GM21515 (cell line): ENCODE measurements around the gene NAA38.

Source experiments
- ATAC-seq: cut with Tn5 transposase; IDR thresholded peaks from one replicate; pipeline ENCODE4 v1.9.1; 2021; ENCODE audit not compliant: unreplicated experiment

NAA38 gene

GRCh38 chr17:7841396-7841914 lies 15.9 kb downstream of the NAA38 start:
- no peak for ATAC-seq

- ATAC-seq, result no peak
Observed at GRCh38 chr17:7840875-7841274, 16.5 kb downstream of the NAA38 start.

GRCh38 chr17:7840441-7840840 lies 16.9 kb downstream of the NAA38 start:
- ATAC-seq, result no peak

- no peak for ATAC-seq
Observed at GRCh38 chr17:7839876-7840261, 17.5 kb downstream of the NAA38 start.

GRCh38 chr17:7839190-7839875 lies 18.0 kb downstream of the NAA38 start:
- ATAC-seq, result no peak

GRCh38 chr17:7838090-7839075 lies 19.0 kb downstream of the NAA38 start:
- ATAC-seq, result no peak

- ATAC-seq, result no peak
Observed at GRCh38 chr17:7837408-7838088, 19.8 kb downstream of the NAA38 start.

- no peak for ATAC-seq
Observed at GRCh38 chr17:7836596-7837407, 20.6 kb downstream of the NAA38 start.

- peak; percentile 17 for ATAC-seq
Observed at GRCh38 chr17:7835814-7836595, 21.4 kb downstream of the NAA38 start.

- ATAC-seq, result peak; percentile 40
Observed at GRCh38 chr17:7834957-7835813, 22.2 kb downstream of the NAA38 start.

GRCh38 chr17:7834542-7834956 lies 22.8 kb downstream of the NAA38 start:
- ATAC-seq, result no peak

- peak; percentile 44 for ATAC-seq
Observed at GRCh38 chr17:7833795-7834541, 23.4 kb downstream of the NAA38 start, which contains the start of gene KDM6B. KDM6B (plus strand) TSS chr17:7834217; CDS start chr17:7845555, 11,338 bp downstream.

- no peak for ATAC-seq
Observed at GRCh38 chr17:7833011-7833794, 24.2 kb downstream of the NAA38 start.

GRCh38 chr17:7832431-7832830 lies 24.9 kb downstream of the NAA38 start:
- ATAC-seq, result no peak

GRCh38 chr17:7831233-7831632 lies 26.1 kb downstream of the NAA38 start:
- no peak for ATAC-seq

- ATAC-seq, result no peak
Observed at GRCh38 chr17:7830616-7831015, 26.7 kb downstream of the NAA38 start.
